MM.1S (cell line): ENCODE results near the gene ATG5.

Source experiments
- DNase-seq: peaks from one replicate; pipeline ENCODE4 v3.0.0-alpha.2; 2015
- H2AFZ ChIP-seq: fragments of 300-600 bp; sonication (generic); 2 replicates; pipeline ENCODE4 v1.6.0; 2016; ENCODE audit warnings: antibody characterized with exemption, low read length
- H3F3A ChIP-seq: fragments of 300-600 bp; sonication (generic); 2 replicates; pipeline ENCODE4 v1.6.1; 2016; ENCODE audit warnings: mild to moderate bottlenecking, antibody characterized with exemption, low read length, moderate library complexity, mixed read lengths; ENCODE audit not compliant: insufficient read depth
- H3K27ac ChIP-seq: fragments of 300-600 bp; sonication (generic); 2 replicates; pipeline ENCODE4 v1.5.1; 2016; ENCODE audit warnings: mild to moderate bottlenecking, low read length
- H3K27me3 ChIP-seq: fragments of 300-600 bp; sonication (generic); replicated peaks from 2 replicates; pipeline ENCODE4 v1.6.0; 2016; ENCODE audit warnings: low read length; ENCODE audit not compliant: insufficient read depth
- H3K36me3 ChIP-seq: fragments of 300-600 bp; sonication (generic); replicated peaks from 2 replicates; pipeline ENCODE4 v1.6.1; 2016; ENCODE audit warnings: mild to moderate bottlenecking, low read length, mixed read lengths; ENCODE audit not compliant: insufficient read depth
- H3K4me1 ChIP-seq: fragments of 300-600 bp; sonication (generic); 2 replicates; pipeline ENCODE4 v1.6.1; 2016; ENCODE audit warnings: low read length, mixed read lengths
- H3K4me2 ChIP-seq: fragments of 300-600 bp; sonication (generic); 2 replicates; pipeline ENCODE4 v1.6.0; 2016; ENCODE audit warnings: low read depth, low read length
- H3K4me3 ChIP-seq: fragments of 300-600 bp; sonication (generic); 2 replicates; pipeline ENCODE4 v1.5.1; 2016; ENCODE audit warnings: low read length, mixed read lengths
- H3K79me2 ChIP-seq: fragments of 300-600 bp; sonication (generic); 2 replicates; pipeline ENCODE4 v1.6.1; 2016; ENCODE audit warnings: mixed run types, low read length, mixed read lengths
- H3K9ac ChIP-seq: fragments of 300-600 bp; sonication (generic); 2 replicates; pipeline ENCODE4 v1.6.1; 2016; ENCODE audit warnings: low read length, mixed read lengths
- H3K9me2 ChIP-seq: fragments of 300-600 bp; sonication (generic); replicated peaks from 2 replicates; pipeline ENCODE4 v1.6.1; 2016; ENCODE audit warnings: mild to moderate bottlenecking, low read length, mixed read lengths; ENCODE audit not compliant: insufficient read depth
- H3K9me3 ChIP-seq: fragments of 300-600 bp; sonication (generic); replicated peaks from 2 replicates; pipeline ENCODE4 v1.6.1; 2016; ENCODE audit warnings: mild to moderate bottlenecking, low read length, mixed read lengths; ENCODE audit not compliant: insufficient read depth
- H4K20me1 ChIP-seq: fragments of 300-600 bp; sonication (generic); 2 replicates; pipeline ENCODE4 v1.6.1; 2016; ENCODE audit warnings: mild to moderate bottlenecking, low read length, moderate library complexity, mixed read lengths; ENCODE audit not compliant: insufficient read depth
- CTCF ChIP-seq: fragments of 300-600 bp; sonication (generic); IDR thresholded peaks from 2 replicates; pipeline ENCODE4 v1.5.1; 2016; ENCODE audit warnings: antibody characterized with exemption, low read length, mixed read lengths
- EZH2 ChIP-seq: fragments of 300-600 bp; sonication (generic); optimal IDR thresholded peaks from 2 replicates; pipeline ENCODE3; 2017; ENCODE audit warnings: low read depth, mild to moderate bottlenecking, antibody characterized with exemption, low read length, mixed read lengths
- EZH2phosphoT487 ChIP-seq: fragments of 300-600 bp; sonication (generic); IDR thresholded peaks from 2 replicates; pipeline ENCODE4 v1.6.1; 2018; ENCODE audit warnings: antibody characterized with exemption, low read length

The ATG5 gene

DNA sequence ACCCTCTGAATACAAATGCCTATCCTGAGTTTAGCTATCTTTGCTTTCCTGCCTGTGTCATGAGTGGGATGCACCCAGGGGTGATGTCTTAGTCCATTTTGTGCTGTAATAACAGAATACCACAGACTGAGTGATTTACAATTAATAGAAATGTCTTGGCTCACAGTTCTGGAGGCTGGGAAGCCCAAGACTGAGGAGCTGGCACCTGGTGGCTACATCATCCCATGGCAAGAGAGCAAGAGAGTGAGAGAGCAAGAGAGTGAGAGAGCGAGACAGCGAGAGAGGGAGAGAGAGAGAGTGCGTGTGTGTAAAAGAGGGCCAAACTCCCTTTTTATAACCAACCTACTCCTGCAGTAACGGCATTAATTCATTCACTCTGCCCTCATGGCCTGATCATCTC, 162.6 kb downstream of the ATG5 start:
- H4K20me1 ChIP-seq: no peaks in the 10 kb centered on the region
- peak overlapping the region; percentile 81 for H3K4me2 ChIP-seq
- TF ChIP-seq CTCF (peak; percentile 18), EZH2 (no peak)
- H3K9ac ChIP-seq: peak overlapping the region; percentile 84
- H3K27ac ChIP-seq: peak overlapping the region; percentile 98
- H3K4me1 ChIP-seq: peaks cover 74% of the 10 kb centered on the region
- H3F3A ChIP-seq: peaks cover 57% of the 10 kb centered on the region
- H3K27me3 ChIP-seq: no peaks in the 10 kb centered on the region
- DNase-seq: peak; percentile 57
- H3K36me3 ChIP-seq: no peaks in the 10 kb centered on the region
- peak overlapping the region; percentile 25 for H3K4me3 ChIP-seq
- peaks cover 17% of the 10 kb centered on the region for H3K79me2 ChIP-seq
- no peaks in the 10 kb centered on the region for H3K9me3 ChIP-seq
- no peaks in the 10 kb centered on the region for H3K9me2 ChIP-seq
- 0 out of 2 replicates have a peak overlapping the region, but pooled peaks have one; percentile 18 for H2AFZ ChIP-seq

DNA sequence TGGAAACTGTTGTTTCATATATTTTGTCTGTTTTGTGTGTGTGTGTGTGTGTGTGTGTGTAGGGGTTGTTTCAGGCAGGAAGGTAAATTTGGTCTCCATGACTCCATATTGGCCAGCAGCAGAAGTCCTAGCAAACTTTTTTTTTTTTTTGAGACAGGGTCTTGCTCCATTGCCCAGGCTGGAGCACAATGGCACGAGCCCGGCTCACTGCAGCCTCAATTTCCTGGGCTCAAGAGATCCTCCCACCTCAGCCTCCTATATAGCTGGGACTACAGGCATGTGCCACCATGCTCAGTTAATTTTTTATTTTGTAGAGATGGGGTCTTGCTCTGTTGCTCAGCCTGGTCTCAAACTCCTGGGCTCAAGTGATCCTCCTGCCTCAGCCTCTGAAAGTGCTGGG, 163.7 kb downstream of the ATG5 start:
- no peak overlapping the region for H3K9ac ChIP-seq
- H3K9me3 ChIP-seq: no peaks in the 10 kb centered on the region
- TF ChIP-seq EZH2 (no peak), CTCF (no peak)
- H3F3A ChIP-seq: peaks cover 47% of the 10 kb centered on the region
- no peaks in the 10 kb centered on the region for H3K9me2 ChIP-seq
- peak; percentile 4 for DNase-seq
- peaks cover 17% of the 10 kb centered on the region for H3K79me2 ChIP-seq
- no peak overlapping the region for H2AFZ ChIP-seq
- H3K4me2 ChIP-seq: no peak overlapping the region
- H3K27me3 ChIP-seq: no peaks in the 10 kb centered on the region
- H3K27ac ChIP-seq: peak overlapping the region; percentile 98; the same call in 1 of the 2 replicates
- no peak overlapping the region for H3K4me3 ChIP-seq
- H3K4me1 ChIP-seq: peaks cover 68% of the 10 kb centered on the region
- H4K20me1 ChIP-seq: no peaks in the 10 kb centered on the region
- no peaks in the 10 kb centered on the region for H3K36me3 ChIP-seq

GRCh38 chr6:106161311-106161874, 164.2 kb downstream of the ATG5 start:
- H3K27ac ChIP-seq: peak overlapping the region; percentile 98; the same call in 1 of the 2 replicates
- no peaks in the 10 kb centered on the region for H3K9me3 ChIP-seq
- peaks cover 68% of the 10 kb centered on the region for H3K4me1 ChIP-seq
- no peak overlapping the region for H3K9ac ChIP-seq
- peaks cover 42% of the 10 kb centered on the region for H3F3A ChIP-seq
- no peaks in the 10 kb centered on the region for H3K36me3 ChIP-seq
- no peak for TF ChIP-seq EZH2phosphoT487
- no peak for TF ChIP-seq CTCF
- no peak for TF ChIP-seq EZH2
- no peak overlapping the region for H3K4me3 ChIP-seq
- DNase-seq: peak; percentile 3
- no peaks in the 10 kb centered on the region for H3K27me3 ChIP-seq
- no peak overlapping the region for H2AFZ ChIP-seq
- no peaks in the 10 kb centered on the region for H3K9me2 ChIP-seq
- no peak overlapping the region for H3K4me2 ChIP-seq
- H4K20me1 ChIP-seq: no peaks in the 10 kb centered on the region
- peaks cover 17% of the 10 kb centered on the region for H3K79me2 ChIP-seq
